ENCODE measurements around the gene NUP188. TPM values are rescaled to one million over a fixed set of nuclear protein-coding genes. Genes with fewer than 3 reads are reported as not detected.
"Not testable (repeated sequence)": the region's sequence is repeated elsewhere in the genome, so short reads cannot be mapped to it uniquely, and the experiment has no call there.

The NUP188 gene
- total and polyA plus RNA-seq, 10 donors: 11.0 to 72.5 (median 49.7) TPM

DNA sequence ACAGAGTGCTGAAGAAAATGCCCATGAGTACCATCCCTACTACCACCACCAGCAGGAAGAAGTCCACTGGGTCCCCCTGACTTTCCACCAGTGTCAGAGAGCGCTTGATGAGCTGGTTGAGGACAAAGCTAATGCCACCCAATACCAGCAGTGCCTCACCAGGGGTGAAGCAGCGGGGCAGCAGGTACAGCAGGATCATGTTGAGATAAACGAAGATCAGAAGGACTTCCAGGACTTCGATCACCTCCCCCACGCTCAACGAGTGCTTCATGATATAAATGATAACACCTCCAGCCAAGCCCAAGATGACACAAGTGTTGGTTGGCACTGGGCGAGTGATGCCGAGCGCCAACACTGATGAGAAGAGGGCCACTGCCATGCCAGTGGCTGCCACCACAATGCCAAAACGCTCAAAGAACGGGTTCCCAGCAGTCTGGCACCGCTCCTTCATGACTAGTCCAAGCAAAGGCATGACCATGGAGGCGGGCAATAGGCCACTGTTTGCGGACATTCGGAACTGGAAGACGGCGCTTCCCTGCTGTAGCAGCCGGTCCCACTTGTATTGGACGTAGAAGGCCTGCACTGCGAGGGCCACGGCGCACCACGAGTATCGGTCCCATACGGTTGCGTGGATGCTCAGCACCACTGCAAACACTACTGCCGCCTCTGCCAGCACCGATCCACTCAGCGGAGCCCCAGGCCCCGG is 775 bp upstream of the NUP188 start:
- DNase-seq: no peak
- 30 to 45% (median 34%) methylated on average over 23 to 30 of the region's 30 CpGs for WGBS, 5 donors
- TF ChIP-seq POLR2AphosphoS5 (IDR thresholded peaks at IDR 0.05) (no peak), POLR2A (IDR thresholded peaks at IDR 0.05) (no peak)
- TF ChIP-seq, protein P1, sequence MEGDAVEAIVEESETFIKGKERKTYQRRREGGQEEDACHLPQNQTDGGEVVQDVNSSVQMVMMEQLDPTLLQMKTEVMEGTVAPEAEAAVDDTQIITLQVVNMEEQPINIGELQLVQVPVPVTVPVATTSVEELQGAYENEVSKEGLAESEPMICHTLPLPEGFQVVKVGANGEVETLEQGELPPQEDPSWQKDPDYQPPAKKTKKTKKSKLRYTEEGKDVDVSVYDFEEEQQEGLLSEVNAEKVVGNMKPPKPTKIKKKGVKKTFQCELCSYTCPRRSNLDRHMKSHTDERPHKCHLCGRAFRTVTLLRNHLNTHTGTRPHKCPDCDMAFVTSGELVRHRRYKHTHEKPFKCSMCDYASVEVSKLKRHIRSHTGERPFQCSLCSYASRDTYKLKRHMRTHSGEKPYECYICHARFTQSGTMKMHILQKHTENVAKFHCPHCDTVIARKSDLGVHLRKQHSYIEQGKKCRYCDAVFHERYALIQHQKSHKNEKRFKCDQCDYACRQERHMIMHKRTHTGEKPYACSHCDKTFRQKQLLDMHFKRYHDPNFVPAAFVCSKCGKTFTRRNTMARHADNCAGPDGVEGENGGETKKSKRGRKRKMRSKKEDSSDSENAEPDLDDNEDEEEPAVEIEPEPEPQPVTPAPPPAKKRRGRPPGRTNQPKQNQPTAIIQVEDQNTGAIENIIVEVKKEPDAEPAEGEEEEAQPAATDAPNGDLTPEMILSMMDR (IDR thresholded peaks at IDR 0.05 in 8 of 11, conservative IDR thresholded peaks at IDR 0.05 in 3 of 11): no peak

DNA sequence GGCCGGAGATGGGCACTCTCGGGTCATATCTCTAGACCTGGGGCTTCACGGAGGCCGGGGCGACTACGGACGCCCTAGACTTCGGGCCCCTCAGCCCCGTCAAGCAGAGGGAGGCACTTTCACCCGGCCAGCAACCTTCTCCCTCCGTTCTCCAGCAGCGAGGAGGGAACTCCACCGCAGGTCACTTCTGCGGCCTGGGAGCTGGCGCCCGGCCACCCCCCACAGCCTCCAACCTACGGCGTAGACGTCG is 297 bp upstream of the NUP188 start:
- Histone ChIP-seq H3K4me3 (peak overlapping the region; percentile 80 to 95 (median 89)), H3K4me1 (peaks cover 13 to 81% (median 48%) of the 10 kb centered on the region in 6 donors), H3K36me3 (peaks cover 0 to 52% (median 7%) of the 10 kb centered on the region in 6 donors), H3K27me3 (replicated peaks in 1 of 7) (no peaks in the 10 kb centered on the region), H3K9me3 (no peaks in the 10 kb centered on the region), H3K27ac (peak overlapping the region; percentile 80 to 96 (median 93))
- DNase-seq: no peak
- intact Hi-C loops (cut with DNase I; ENCODE audit: low total_unique reads): no loop called here
- 0 to 4% (median 0%) methylated on average over 8 to 20 of the region's 20 CpGs for WGBS, 5 donors
- TF ChIP-seq, protein P1 (IDR thresholded peaks at IDR 0.05 in 8 of 11, conservative IDR thresholded peaks at IDR 0.05 in 3 of 11): no peak
- TF ChIP-seq POLR2AphosphoS5 (IDR thresholded peaks at IDR 0.05) (no peak), POLR2A (IDR thresholded peaks at IDR 0.05) (no peak)

More for the DNA sequence above, 775 bp upstream of the NUP188 start:
- Histone ChIP-seq H3K27ac (peak overlapping the region; percentile 80 to 96 (median 93)), H3K4me1 (peaks cover 15 to 86% (median 50%) of the 10 kb centered on the region in 6 donors), H3K27me3 (replicated peaks in 1 of 7) (no peaks in the 10 kb centered on the region), H3K9me3 (no peaks in the 10 kb centered on the region), H3K4me3 (peak overlapping the region; percentile 80 to 95 (median 89)), H3K36me3 (peaks cover 0 to 47% (median 3%) of the 10 kb centered on the region in 6 donors)
- intact Hi-C loops (cut with DNase I; ENCODE audit: low total_unique reads): no loop called here

DNA sequence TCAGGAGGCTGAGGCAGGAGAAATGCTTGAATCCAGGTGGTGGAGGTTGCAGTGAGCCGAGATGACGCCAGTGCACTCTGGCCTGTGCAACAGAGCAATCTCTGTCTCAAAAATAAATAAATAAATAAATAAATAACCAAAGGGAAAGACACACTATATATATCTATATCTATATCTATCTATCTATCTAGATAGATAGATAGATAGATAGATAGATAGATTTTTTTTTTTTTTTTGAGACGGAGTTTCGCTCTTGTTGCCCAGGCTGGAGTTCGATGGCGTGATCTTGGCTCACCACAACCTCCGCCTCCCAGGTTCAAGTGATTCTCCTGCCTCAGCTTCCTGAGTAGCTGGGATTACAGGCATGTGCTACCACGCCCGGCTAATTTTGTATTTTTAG is 13.9 kb downstream of the NUP188 start:
- WGBS, 5 donors: 93 to 100% (median 97%) methylated on average over 9 of the region's 9 CpGs
- H3K27me3 ChIP-seq (replicated peaks in 1 of 7); H3K27ac ChIP-seq; H3K4me1 ChIP-seq; H3K9me3 ChIP-seq; H3K4me3 ChIP-seq; intact Hi-C loops (cut with DNase I; ENCODE audit: low total_unique reads); DNase-seq: not testable (repeated sequence)
- peaks cover 0 to 100% (median 74%) of the 10 kb centered on the region in 6 donors for H3K36me3 ChIP-seq

DNA sequence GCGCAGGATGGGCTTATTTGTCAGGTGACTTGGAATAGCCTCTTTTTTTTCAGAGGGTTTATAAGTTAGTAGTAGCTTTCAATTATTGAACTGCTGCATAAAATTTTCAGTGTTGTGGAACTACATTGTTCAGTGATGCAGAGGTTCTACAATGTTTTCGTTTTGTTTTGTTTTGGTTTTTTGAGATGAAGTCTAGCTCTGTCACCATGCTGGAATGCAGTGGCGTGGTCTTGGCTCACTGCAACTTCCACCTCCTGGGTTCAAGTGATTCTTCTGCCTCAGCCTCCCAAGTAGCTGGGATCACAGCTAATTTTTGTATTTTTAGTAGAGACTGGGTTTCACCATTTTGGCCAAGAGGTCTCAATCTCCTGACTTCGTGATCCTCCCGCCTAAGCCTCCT is 22.0 kb downstream of the NUP188 start:
- H3K27me3 ChIP-seq (replicated peaks in 1 of 7): no peaks in the 10 kb centered on the region
- H3K27ac ChIP-seq: no peak overlapping the region
- H3K4me1 ChIP-seq: no peaks in the 10 kb centered on the region
- H3K36me3 ChIP-seq: peaks cover 0 to 100% (median 69%) of the 10 kb centered on the region in 6 donors
- no peak for TF ChIP-seq POLR2A (IDR thresholded peaks at IDR 0.05)
- no peak for TF ChIP-seq POLR2AphosphoS5 (IDR thresholded peaks at IDR 0.05)
- TF ChIP-seq, protein P1 (IDR thresholded peaks at IDR 0.05 in 8 of 11, conservative IDR thresholded peaks at IDR 0.05 in 3 of 11): no peak
- no peaks in the 10 kb centered on the region for H3K9me3 ChIP-seq
- intact Hi-C loops (cut with DNase I; ENCODE audit: low total_unique reads): no loop called here
- H3K4me3 ChIP-seq: no peak overlapping the region
- WGBS, 5 donors: 95 to 99% (median 96%) methylated on average over 5 of the region's 5 CpGs
- DNase-seq: no peak
